HAP-1 (cell line): ENCODE data around the gene HAS3.
"Not testable (repeated sequence)": the region's sequence is repeated elsewhere in the genome, so short reads cannot be mapped to it uniquely, and the experiment has no call there.

ENCODE experiments used
- DNase-seq, 2 experiments: peaks; one replicate each; pipeline ENCODE4 v3.0.0-alpha.2; 2016 to 2020; ENCODE audit warnings: low spot score in 2 of 2
- H3K27me3 ChIP-seq: fragments of 250-450 bp; sonication (Bioruptor Pico); 2 replicates; pipeline ENCODE4 v1.5.1; 2020; ENCODE audit warnings: low read depth, mild to moderate bottlenecking, moderate library complexity
- H3K36me3 ChIP-seq: fragments of 250-450 bp; sonication (Bioruptor Pico); replicated peaks from 2 replicates; pipeline ENCODE4 v1.5.1; 2020; ENCODE audit warnings: mild to moderate bottlenecking
- H3K4me1 ChIP-seq: fragments of 250-450 bp; sonication (Bioruptor Pico); 2 replicates; pipeline ENCODE4 v1.5.1; 2020; ENCODE audit warnings: mild to moderate bottlenecking
- H3K4me3 ChIP-seq: fragments of 250-450 bp; sonication (Bioruptor Pico); 2 replicates; pipeline ENCODE4 v1.5.1; 2020; ENCODE audit warnings: mild to moderate bottlenecking, moderate library complexity
- H3K9me3 ChIP-seq: fragments of 250-450 bp; sonication (Bioruptor Pico); 2 replicates; pipeline ENCODE4 v1.5.1; 2020; ENCODE audit warnings: mild to moderate bottlenecking, moderate library complexity
- in situ Hi-C: fragments of 300-500 bp; cut with MboI; formaldehyde crosslinking; loops from 3 replicates; pipeline ENCODE4 v1.14.3; 2020; ENCODE audit warnings: low sequenced_read_pairs, inconsistent platforms, mixed read lengths

HAS3 gene

GRCh38 chr16:69115837-69116236 lies 10.4 kb downstream of the HAS3 start:
- in situ Hi-C loops: loop anchor here (5.0 to 10.0 kb wide), 2 partner anchors 269 to 591 kb away; no protein-coding TSS in a partner anchor
- H3K4me3 ChIP-seq: no peak overlapping the region
- H3K9me3 ChIP-seq: no peaks in the 10 kb centered on the region
- no peak for DNase-seq
- no peaks in the 10 kb centered on the region for H3K4me1 ChIP-seq
- peaks cover 48% of the 10 kb centered on the region for H3K36me3 ChIP-seq
- H3K27me3 ChIP-seq: no peaks in the 10 kb centered on the region

- no peak for DNase-seq
- peaks cover 52% of the 10 kb centered on the region for H3K36me3 ChIP-seq
- no peaks in the 10 kb centered on the region for H3K4me1 ChIP-seq
- no peak overlapping the region for H3K4me3 ChIP-seq
- H3K27me3 ChIP-seq: no peaks in the 10 kb centered on the region
- in situ Hi-C loops: loop anchor here (5.0 to 10.0 kb wide), 2 partner anchors 269 to 592 kb away; no protein-coding TSS in a partner anchor
- no peaks in the 10 kb centered on the region for H3K9me3 ChIP-seq
These were observed 10.9 kb downstream of the HAS3 start for GRCh38 chr16:69116256-69116875.

- Histone ChIP-seq H3K4me1 (no peaks in the 10 kb centered on the region), H3K9me3 (no peaks in the 10 kb centered on the region), H3K27me3 (no peaks in the 10 kb centered on the region), H3K4me3 (no peak overlapping the region), H3K36me3 (peaks cover 50% of the 10 kb centered on the region)
- no peak for DNase-seq
- in situ Hi-C loops: loop anchor here (5.0 to 10.0 kb wide), 2 partner anchors 270 to 592 kb away; no protein-coding TSS in a partner anchor
These were observed 11.5 kb downstream of the HAS3 start for GRCh38 chr16:69116906-69117305.

GRCh38 chr16:69118468-69118867 lies 13.0 kb downstream of the HAS3 start:
- Histone ChIP-seq H3K9me3 (no peaks in the 10 kb centered on the region), H3K4me3 (no peak overlapping the region), H3K4me1 (no peaks in the 10 kb centered on the region), H3K27me3 (no peaks in the 10 kb centered on the region), H3K36me3 (peaks cover 56% of the 10 kb centered on the region)
- in situ Hi-C loops: loop anchor here (5.0 to 10.0 kb wide), 2 partner anchors 271 to 594 kb away; no protein-coding TSS in a partner anchor
- no peak for DNase-seq

GRCh38 chr16:69118994-69119393 lies 13.5 kb downstream of the HAS3 start:
- H3K27me3 ChIP-seq: no peaks in the 10 kb centered on the region
- H3K4me1 ChIP-seq: no peaks in the 10 kb centered on the region
- in situ Hi-C loops: loop anchor here (5.0 to 10.0 kb wide), 2 partner anchors 272 to 594 kb away; no protein-coding TSS in a partner anchor
- no peak overlapping the region for H3K4me3 ChIP-seq
- peaks cover 56% of the 10 kb centered on the region for H3K36me3 ChIP-seq
- no peak for DNase-seq
- H3K9me3 ChIP-seq: no peaks in the 10 kb centered on the region

GRCh38 chr16:69119536-69119935 lies 14.1 kb downstream of the HAS3 start:
- H3K4me1 ChIP-seq: no peaks in the 10 kb centered on the region
- no peaks in the 10 kb centered on the region for H3K27me3 ChIP-seq
- peaks cover 55% of the 10 kb centered on the region for H3K36me3 ChIP-seq
- DNase-seq: no peak
- no peak overlapping the region for H3K4me3 ChIP-seq
- H3K9me3 ChIP-seq: no peaks in the 10 kb centered on the region
- in situ Hi-C loops: loop anchor here (5.0 to 10.0 kb wide), 2 partner anchors 272 to 595 kb away; no protein-coding TSS in a partner anchor

- DNase-seq: no peak
- in situ Hi-C loops: no loop called here
- Histone ChIP-seq H3K4me1 (no peaks in the 10 kb centered on the region), H3K4me3 (no peak overlapping the region), H3K36me3 (peaks cover 49% of the 10 kb centered on the region), H3K27me3 (no peaks in the 10 kb centered on the region), H3K9me3 (no peaks in the 10 kb centered on the region)
These were observed 14.7 kb downstream of the HAS3 start for GRCh38 chr16:69120096-69120664.

GRCh38 chr16:69123910-69124309 lies 18.5 kb downstream of the HAS3 start:
- Histone ChIP-seq H3K27me3 (no peaks in the 10 kb centered on the region), H3K4me1 (peaks cover 4% of the 10 kb centered on the region), H3K9me3 (no peaks in the 10 kb centered on the region), H3K36me3 (peaks cover 39% of the 10 kb centered on the region), H3K4me3 (no peak overlapping the region)
- DNase-seq: peak; percentile 74 to 79
- in situ Hi-C loops: no loop called here

GRCh38 chr16:69124406-69124805 lies 19.0 kb downstream of the HAS3 start:
- H3K4me1 ChIP-seq, H3K9me3 ChIP-seq, H3K27me3 ChIP-seq, H3K4me3 ChIP-seq, DNase-seq, in situ Hi-C loops: not testable (repeated sequence)
- peaks cover 34% of the 10 kb centered on the region for H3K36me3 ChIP-seq

- in situ Hi-C loops, H3K4me1 ChIP-seq: not testable (repeated sequence)
These were observed 19.5 kb downstream of the HAS3 start for GRCh38 chr16:69124961-69125360.

GRCh38 chr16:69126221-69126620 lies 20.8 kb downstream of the HAS3 start:
- Histone ChIP-seq H3K4me1 (peaks cover 13% of the 10 kb centered on the region), H3K4me3 (no peak overlapping the region), H3K27me3 (no peaks in the 10 kb centered on the region), H3K9me3 (no peaks in the 10 kb centered on the region), H3K36me3 (peaks cover 19% of the 10 kb centered on the region)
- no peak for DNase-seq
- in situ Hi-C loops: no loop called here

More at GRCh38 chr16:69124961-69125360, 19.5 kb downstream of the HAS3 start:
- DNase-seq, H3K27me3 ChIP-seq, H3K4me3 ChIP-seq, H3K9me3 ChIP-seq: not testable (repeated sequence)
- H3K36me3 ChIP-seq: peaks cover 29% of the 10 kb centered on the region

- H3K9me3 ChIP-seq, in situ Hi-C loops, H3K27me3 ChIP-seq, H3K4me3 ChIP-seq, DNase-seq: not testable (repeated sequence)
- peaks cover 13% of the 10 kb centered on the region for H3K4me1 ChIP-seq
- peaks cover 18% of the 10 kb centered on the region for H3K36me3 ChIP-seq
These were observed 21.3 kb downstream of the HAS3 start for GRCh38 chr16:69126801-69127200.

GRCh38 chr16:69127966-69128510 lies 22.6 kb downstream of the HAS3 start:
- no peak for DNase-seq
- Histone ChIP-seq H3K36me3 (peaks cover 12% of the 10 kb centered on the region), H3K4me1 (peaks cover 13% of the 10 kb centered on the region), H3K9me3 (no peaks in the 10 kb centered on the region), H3K4me3 (no peak overlapping the region), H3K27me3 (no peaks in the 10 kb centered on the region)
- in situ Hi-C loops: no loop called here

GRCh38 chr16:69130461-69130860 lies 25.0 kb downstream of the HAS3 start:
- H3K4me3 ChIP-seq: peak overlapping the region; percentile 97
- no peaks in the 10 kb centered on the region for H3K9me3 ChIP-seq
- DNase-seq: no peak
- H3K36me3 ChIP-seq: peaks cover 15% of the 10 kb centered on the region
- peaks cover 20% of the 10 kb centered on the region for H3K4me1 ChIP-seq
- no peaks in the 10 kb centered on the region for H3K27me3 ChIP-seq
- in situ Hi-C loops: no loop called here
